ENCODE measurements around the gene NKX2-8. TPM values are rescaled to one million over a fixed set of nuclear protein-coding genes. Genes with fewer than 3 reads are reported as not detected.

The NKX2-8 gene
- total and polyA plus RNA-seq, 5 donors: not detected

Other genes starting within 250 kb of the NKX2-8 start
- under 1 TPM in 1 of 4 donors, not detected in 3; 0.25 TPM for gene NKX2-1, start 62.4 kb downstream of the NKX2-8 start, total RNA-seq
- not detected for gene NKX2-1, start 62.4 kb downstream of the NKX2-8 start, polyA plus RNA-seq
- gene PAX9, start 79.2 kb upstream of the NKX2-8 start, total RNA-seq: not detected
- gene PAX9, start 79.2 kb upstream of the NKX2-8 start, polyA plus RNA-seq: not detected

Data from right cardiac atrium (tissue), 5 donors.